Activated CD8-positive, alpha-beta memory T cell treated with anti-CD3 and anti-CD28 coated beads, Interleukin-2, amount 10 ng/mL, durations not matched to agents 7 days and 5 days (primary cell): ENCODE results near the gene RHBDD3. TPM values are rescaled to one million over a fixed set of nuclear protein-coding genes. Genes with fewer than 3 reads are reported as not detected.

Experiments used
- ATAC-seq: fragments of 150-1000 bp; cut with Tn5 transposase; one replicate; pipeline ENCODE4 v1.10.0; 2021; ENCODE audit warnings: moderate library complexity
- CTCF ChIA-PET: fragments of 350-600 bp; sonication (Branson Sonifier 250); formaldehyde crosslinking; loops from one replicate; lab custom pipeline; 2021; ENCODE audit warnings: antibody characterized with exemption; lab: Charles Lee
- DNase-seq: peaks from one replicate; pipeline ENCODE4 v3.0.0-alpha.2; 2020
- H3K27ac Mint-ChIP-seq: one replicate; pipeline ENCODE4 v1.8.0; 2021; ENCODE audit warnings: mild to moderate bottlenecking, mixed read lengths
- H3K27me3 Mint-ChIP-seq: one replicate; pipeline ENCODE4 v1.8.0; 2021; ENCODE audit warnings: mixed read lengths
- H3K36me3 Mint-ChIP-seq: one replicate; pipeline ENCODE4 v1.8.0; 2021; ENCODE audit warnings: mild to moderate bottlenecking, mixed read lengths
- H3K4me1 Mint-ChIP-seq: one replicate; pipeline ENCODE4 v1.8.0; 2021; ENCODE audit warnings: mixed read lengths
- H3K4me3 Mint-ChIP-seq: one replicate; pipeline ENCODE4 v1.8.0; 2021; ENCODE audit warnings: mild to moderate bottlenecking, moderate library complexity, mixed read lengths
- H3K9me3 Mint-ChIP-seq: one replicate; pipeline ENCODE4 v1.8.0; 2022; ENCODE audit warnings: low read depth, mixed read lengths
- total RNA-seq, 2 experiments: library from RNA; stranded (reverse); gene quantifications; one replicate each; pipeline ENCODE4 v1.2.3, GENCODE V29; 2021

Gene RHBDD3
- total RNA-seq = 10 to 100 TPM; 40.5 to 44.7 TPM

- ATAC-seq (peak; percentile 91), DNase-seq (peak; percentile 96)
- Mint-ChIP-seq H3K9me3 (no peaks in the 10 kb centered on the region), H3K27ac (peak within 1 kb of the TSS; percentile 100), H3K4me3 (peak within 1 kb of the TSS; percentile 91), H3K27me3 (no peaks in the 10 kb centered on the region), H3K36me3 (peaks cover 48% of the 10 kb centered on the region), H3K4me1 (peaks cover 43% of the 10 kb centered on the region)
- CTCF ChIA-PET = interaction anchor here (0.8 to 2.8 kb wide), 6 partner anchors 9 to 113 kb away, joined by 3 to 9 read pairs (median 5); no protein-coding TSS in a partner anchor
Observed at GRCh38 chr22:29267858-29268510, at the start of gene RHBDD3, which contains the start of gene EWSR1. RHBDD3 (minus strand) TSS chr22:29267981; CDS start chr22:29265626, 2,355 bp downstream. EWSR1 (plus strand) TSS chr22:29268268; CDS start chr22:29268337, 69 bp downstream.

DNA sequence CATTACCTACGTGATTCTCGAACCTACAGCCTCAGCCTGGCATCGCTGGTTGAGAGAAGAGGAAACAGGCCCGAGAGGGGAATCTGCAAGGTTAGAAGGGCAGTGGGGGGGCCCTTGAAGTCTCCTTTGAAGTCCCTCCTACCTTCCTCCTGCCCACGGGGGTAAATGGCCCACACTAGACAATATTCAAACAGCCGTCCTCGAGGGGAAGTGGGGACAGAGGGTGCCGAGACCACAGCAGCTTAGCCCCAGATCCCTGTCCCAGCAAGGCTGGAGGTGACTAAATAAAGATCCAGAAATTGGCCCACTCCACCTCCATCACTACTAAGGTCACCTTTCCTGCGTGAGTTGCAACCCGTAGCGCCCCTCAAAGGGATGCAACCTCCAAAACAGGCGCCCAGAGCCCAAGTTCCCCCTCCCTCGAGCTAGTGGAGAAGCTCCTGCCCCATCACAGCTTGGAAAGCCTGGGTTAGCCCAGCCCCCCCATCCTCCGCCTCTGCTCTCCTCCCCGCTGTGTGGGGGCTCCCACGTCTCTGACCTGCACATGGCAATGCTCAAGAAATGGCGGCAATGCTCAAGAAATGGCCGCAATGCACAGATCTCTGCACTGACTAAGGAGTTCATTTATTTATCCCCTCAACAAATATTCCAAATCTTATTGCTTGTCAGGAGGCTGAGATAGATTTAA, 48.5 kb upstream of the RHBDD3 start:
- Mint-ChIP-seq H3K4me3 (no peak overlapping the region), H3K4me1 (peaks cover 21% of the 10 kb centered on the region), H3K27me3 (peaks cover 49% of the 10 kb centered on the region), H3K27ac (no peak overlapping the region), H3K9me3 (no peaks in the 10 kb centered on the region), H3K36me3 (no peaks in the 10 kb centered on the region)
- CTCF ChIA-PET = no interaction called here
- DNase-seq (no peak), ATAC-seq (no peak)

GRCh38 chr22:29315286-29316140, 47.7 kb upstream of the RHBDD3 start, which contains the start of gene RASL10A:
RASL10A (minus strand) TSS chr22:29315697; CDS start chr22:29315246, 451 bp downstream.
- no peaks in the 10 kb centered on the region for H3K9me3 Mint-ChIP-seq
- no peaks in the 10 kb centered on the region for H3K36me3 Mint-ChIP-seq
- peaks cover 49% of the 10 kb centered on the region for H3K27me3 Mint-ChIP-seq
- CTCF ChIA-PET = no interaction called here
- H3K27ac Mint-ChIP-seq = no peak within 1 kb of the TSS
- DNase-seq = no peak
- peak; percentile 4 for ATAC-seq
- H3K4me1 Mint-ChIP-seq = peaks cover 29% of the 10 kb centered on the region
- H3K4me3 Mint-ChIP-seq = peak within 1 kb of the TSS; percentile 5

- no peak for DNase-seq
- peaks cover 49% of the 10 kb centered on the region for H3K27me3 Mint-ChIP-seq
- H3K9me3 Mint-ChIP-seq = no peaks in the 10 kb centered on the region
- H3K4me3 Mint-ChIP-seq = peak overlapping the region; percentile 5
- ATAC-seq = no peak
- H3K4me1 Mint-ChIP-seq = peaks cover 31% of the 10 kb centered on the region
- CTCF ChIA-PET = interaction anchor here (1.0 to 2.1 kb wide), 3 partner anchors 10 to 47 kb away, joined by 3 to 9 read pairs (median 6); partner anchors contain the start of genes EWSR1 and RHBDD3
- H3K36me3 Mint-ChIP-seq = no peaks in the 10 kb centered on the region
- no peak overlapping the region for H3K27ac Mint-ChIP-seq
Observed at GRCh38 chr22:29314537-29315285, 46.9 kb upstream of the RHBDD3 start.

GRCh38 chr22:29313576-29314466, 46.0 kb upstream of the RHBDD3 start:
- CTCF ChIA-PET = interaction anchor here (1.0 to 2.1 kb wide), 8 partner anchors 8 to 292 kb away, joined by 3 to 10 read pairs (median 5); partner anchors contain the start of genes EWSR1 and RHBDD3
- Mint-ChIP-seq H3K9me3 (no peaks in the 10 kb centered on the region), H3K4me1 (peaks cover 40% of the 10 kb centered on the region), H3K27ac (no peak overlapping the region), H3K4me3 (peak overlapping the region; percentile 5), H3K27me3 (peaks cover 49% of the 10 kb centered on the region), H3K36me3 (no peaks in the 10 kb centered on the region)
- no peak for ATAC-seq
- DNase-seq = no peak

DNA sequence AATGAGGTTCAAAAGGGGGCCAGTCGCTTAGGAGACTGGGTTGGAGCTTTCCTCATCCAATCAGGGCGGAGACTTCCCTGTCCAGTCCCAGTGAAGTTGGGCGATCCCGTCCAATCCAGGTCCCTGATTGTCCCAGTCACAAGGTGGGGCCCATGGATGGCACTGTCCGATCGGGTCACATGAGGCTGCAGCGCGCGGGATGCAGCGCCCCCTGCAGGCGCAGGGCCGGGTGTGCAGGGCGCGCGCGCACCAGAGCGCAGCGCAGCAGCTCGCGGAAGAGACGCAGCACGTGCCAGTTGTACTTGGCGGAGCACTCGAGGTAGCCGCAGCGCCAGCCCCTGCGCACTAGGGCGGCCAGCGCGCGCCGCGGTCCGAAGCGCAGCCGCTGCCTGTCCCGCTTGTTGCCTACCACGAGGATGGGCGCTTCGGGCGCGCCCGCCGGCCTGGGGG, 45.4 kb upstream of the RHBDD3 start:
- H3K27ac Mint-ChIP-seq = no peak overlapping the region
- H3K9me3 Mint-ChIP-seq = no peaks in the 10 kb centered on the region
- peaks cover 47% of the 10 kb centered on the region for H3K4me1 Mint-ChIP-seq
- DNase-seq (no peak), ATAC-seq (peak; percentile 29)
- CTCF ChIA-PET = interaction anchor here (0.7 to 2.1 kb wide), 9 partner anchors 8 to 293 kb away, joined by 3 to 10 read pairs (median 4); partner anchors contain the start of genes EWSR1 and RHBDD3
- no peaks in the 10 kb centered on the region for H3K36me3 Mint-ChIP-seq
- H3K27me3 Mint-ChIP-seq = peaks cover 49% of the 10 kb centered on the region
- H3K4me3 Mint-ChIP-seq = no peak overlapping the region

GRCh38 chr22:29312218-29313125, 44.7 kb upstream of the RHBDD3 start:
- CTCF ChIA-PET = interaction anchor here (0.7 to 2.1 kb wide), 10 partner anchors 8 to 294 kb away, joined by 3 to 10 read pairs (median 4); partner anchors contain the start of genes EWSR1 and RHBDD3
- no peaks in the 10 kb centered on the region for H3K36me3 Mint-ChIP-seq
- no peaks in the 10 kb centered on the region for H3K9me3 Mint-ChIP-seq
- H3K27me3 Mint-ChIP-seq = peaks cover 47% of the 10 kb centered on the region
- H3K27ac Mint-ChIP-seq = no peak overlapping the region
- H3K4me1 Mint-ChIP-seq = peaks cover 54% of the 10 kb centered on the region
- ATAC-seq (no peak), DNase-seq (no peak)
- no peak overlapping the region for H3K4me3 Mint-ChIP-seq

DNA sequence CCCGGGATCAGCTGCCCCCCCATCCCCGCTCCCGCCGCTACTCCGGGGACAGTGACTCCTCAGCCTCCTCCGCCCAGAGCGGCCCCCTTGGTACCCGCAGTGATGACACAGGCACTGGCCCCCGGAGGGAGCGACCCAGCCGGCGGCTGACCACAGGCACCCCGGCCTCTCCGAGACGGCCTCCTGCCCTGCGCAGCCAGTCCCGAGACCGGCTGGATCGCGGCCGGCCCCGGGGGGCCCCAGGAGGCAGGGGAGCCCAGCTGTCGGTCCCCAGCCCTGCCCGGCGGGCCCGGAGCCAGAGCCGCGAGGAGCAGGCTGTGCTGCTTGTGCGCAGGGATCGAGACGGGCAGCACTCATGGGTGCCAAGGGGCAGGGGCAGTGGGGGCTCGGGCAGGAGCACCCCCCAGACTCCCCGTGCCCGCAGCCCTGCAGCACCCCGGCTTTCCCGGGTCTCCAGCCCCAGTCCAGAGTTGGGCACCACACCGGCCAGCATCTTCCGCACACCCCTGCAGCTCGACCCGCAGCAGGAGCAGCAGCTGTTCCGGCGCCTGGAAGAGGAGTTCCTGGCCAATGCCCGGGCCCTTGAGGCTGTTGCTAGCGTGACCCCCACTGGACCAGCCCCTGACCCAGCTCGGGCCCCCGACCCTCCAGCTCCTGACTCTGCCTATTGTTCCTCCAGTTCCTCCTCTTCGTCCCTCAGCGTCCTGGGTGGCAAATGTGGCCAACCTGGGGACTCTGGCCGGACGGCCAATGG, 43.9 kb upstream of the RHBDD3 start:
- Mint-ChIP-seq H3K4me1 (peaks cover 56% of the 10 kb centered on the region), H3K4me3 (no peak overlapping the region), H3K27ac (no peak overlapping the region), H3K9me3 (no peaks in the 10 kb centered on the region), H3K27me3 (peaks cover 41% of the 10 kb centered on the region), H3K36me3 (no peaks in the 10 kb centered on the region)
- DNase-seq (no peak), ATAC-seq (no peak)
- CTCF ChIA-PET = interaction anchor here (1.0 to 1.4 kb wide), 3 partner anchors 9 to 47 kb away, joined by 3 read pairs; no protein-coding TSS in a partner anchor

- peaks cover 59% of the 10 kb centered on the region for H3K4me1 Mint-ChIP-seq
- H3K4me3 Mint-ChIP-seq = no peak overlapping the region
- H3K9me3 Mint-ChIP-seq = no peaks in the 10 kb centered on the region
- H3K27ac Mint-ChIP-seq = no peak overlapping the region
- H3K36me3 Mint-ChIP-seq = no peaks in the 10 kb centered on the region
- ATAC-seq (peak; percentile 37), DNase-seq (peak; percentile 83)
- CTCF ChIA-PET = interaction anchor here (1.0 to 1.4 kb wide), 3 partner anchors 10 to 48 kb away, joined by 3 read pairs; no protein-coding TSS in a partner anchor
- peaks cover 36% of the 10 kb centered on the region for H3K27me3 Mint-ChIP-seq
Observed at GRCh38 chr22:29310863-29311339, 43.1 kb upstream of the RHBDD3 start.
